Hematopoietic multipotent progenitor cell treated with erythropoietin and hydrocortisone succinate and interleukin-3 and kit ligand, for 15 days (in vitro differentiated cells): Measurements from ENCODE around the gene CEACAM3.

Experiments
- DNase-seq: peaks from one replicate; pipeline ENCODE4 v3.0.0-alpha.2; 2015; ENCODE audit warnings: low spot score

CEACAM3 gene

GRCh38 chr19:41844601-41845000 is 48.2 kb downstream of the CEACAM3 start, which contains the start of gene LYPD4:
LYPD4 (minus strand) TSS chr19:41844683; CDS start chr19:41839285, 5,398 bp downstream.
- no peak for DNase-seq

GRCh38 chr19:41845001-41845050 is 48.4 kb downstream of the CEACAM3 start, which contains the start of gene DMRTC2:
DMRTC2 (plus strand) TSS chr19:41845042; CDS start chr19:41847429, 2,387 bp downstream.
- DNase-seq, result no peak

GRCh38 chr19:41845051-41845590 is 48.7 kb downstream of the CEACAM3 start:
- DNase-seq, result no peak

DNA sequence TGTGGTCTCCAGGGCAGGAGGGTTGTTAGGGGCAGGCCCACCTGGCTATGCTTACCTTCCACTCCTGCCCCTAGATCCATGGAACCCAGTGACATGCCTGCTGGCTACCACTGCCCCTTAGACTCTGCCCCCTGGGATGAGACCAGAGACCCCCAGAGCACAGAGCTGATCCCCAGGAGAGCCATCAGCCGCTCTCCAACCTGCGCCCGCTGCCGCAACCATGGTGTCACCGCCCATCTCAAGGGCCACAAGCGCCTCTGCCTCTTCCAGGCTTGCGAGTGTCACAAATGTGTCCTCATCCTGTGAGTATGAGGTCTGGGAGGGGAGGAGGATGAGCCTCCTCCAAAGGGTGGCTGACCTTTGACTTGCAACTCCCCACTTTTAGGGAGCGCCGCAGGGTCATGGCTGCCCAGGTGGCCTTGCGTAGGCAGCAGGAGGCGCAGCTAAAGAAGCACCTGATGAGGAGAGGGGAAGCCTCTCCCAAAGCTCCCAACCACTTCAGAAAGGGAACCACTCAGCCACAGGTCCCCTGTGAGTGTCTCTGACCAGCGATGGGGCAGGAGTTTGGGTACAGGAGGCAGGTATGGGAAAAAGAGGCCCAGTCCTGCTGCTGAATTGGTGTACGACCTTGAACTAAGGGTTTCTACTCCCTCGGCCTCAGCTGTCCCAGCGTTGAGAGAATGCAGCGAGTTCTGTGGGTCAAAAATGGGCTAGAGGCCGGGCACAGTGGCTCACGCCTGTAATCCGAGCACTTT is 51.1 kb downstream of the CEACAM3 start:
- DNase-seq, result no peak

DNA sequence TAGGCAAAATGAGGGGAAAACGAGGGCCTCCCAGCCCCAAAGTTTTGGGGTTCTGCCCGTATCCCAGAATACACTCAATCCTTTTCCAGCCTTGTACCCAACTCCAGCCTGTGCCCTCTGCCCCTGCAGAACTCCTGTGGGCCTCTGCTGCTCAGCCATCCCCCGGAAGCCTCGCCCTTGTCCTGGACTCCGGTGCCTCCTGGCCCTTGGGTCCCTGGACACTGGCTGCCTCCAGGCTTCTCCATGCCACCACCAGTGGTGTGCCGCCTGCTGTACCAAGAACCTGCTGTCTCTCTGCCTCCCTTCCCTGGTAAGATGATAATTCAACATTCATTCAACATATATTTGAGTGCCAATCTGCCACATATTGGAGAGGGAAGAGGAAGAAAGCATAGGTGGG is 52.3 kb downstream of the CEACAM3 start:
- no peak for DNase-seq

DNA sequence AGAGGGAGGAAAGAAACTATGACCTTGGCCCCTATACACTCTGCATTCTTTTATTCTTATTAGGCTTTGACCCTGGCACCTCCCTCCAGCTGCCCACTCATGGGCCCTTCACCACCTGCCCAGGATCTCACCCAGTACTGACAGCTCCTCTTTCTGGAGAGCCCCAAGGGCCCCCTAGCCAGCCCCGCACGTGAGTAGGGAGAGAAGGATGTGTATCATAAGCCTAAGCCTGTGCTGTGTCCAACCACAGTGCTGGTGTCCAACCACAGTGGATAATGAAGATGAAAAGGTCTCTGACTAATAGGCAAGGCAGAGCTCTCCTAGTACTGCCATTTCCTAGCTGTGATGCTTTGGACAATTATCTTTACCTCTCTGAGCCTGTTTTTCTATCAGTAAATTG is 52.7 kb downstream of the CEACAM3 start:
- DNase-seq, result no peak

DNA sequence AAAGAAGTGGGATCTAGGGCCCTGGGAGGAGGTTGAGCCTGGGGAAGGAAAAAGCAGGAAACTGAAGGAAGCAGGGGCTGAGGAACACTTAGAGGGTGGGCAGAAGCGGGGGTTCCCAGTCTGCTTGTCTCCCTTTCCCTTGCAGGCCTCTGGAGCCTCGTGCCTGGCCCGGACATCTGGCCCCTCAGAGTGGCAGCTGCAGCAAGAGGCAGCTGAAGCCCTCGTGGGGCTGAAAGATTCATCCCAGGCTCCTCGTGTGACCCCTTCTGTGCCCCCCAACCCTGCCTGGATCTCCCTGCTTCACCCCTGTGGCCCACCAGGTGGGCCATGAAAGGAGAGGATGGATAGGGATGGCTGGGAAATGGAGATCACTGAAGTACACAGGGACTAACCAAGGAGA is 54.0 kb downstream of the CEACAM3 start:
- DNase-seq, result no peak

- no peak for DNase-seq
Measured at GRCh38 chr19:41851456-41851855, 55.1 kb downstream of the CEACAM3 start.

GRCh38 chr19:41853344-41853743 is 57.0 kb downstream of the CEACAM3 start:
- no peak for DNase-seq

GRCh38 chr19:41853768-41854167 is 57.4 kb downstream of the CEACAM3 start:
- no peak for DNase-seq

GRCh38 chr19:41859213-41859617 is 62.8 kb downstream of the CEACAM3 start:
- no peak for DNase-seq

DNA sequence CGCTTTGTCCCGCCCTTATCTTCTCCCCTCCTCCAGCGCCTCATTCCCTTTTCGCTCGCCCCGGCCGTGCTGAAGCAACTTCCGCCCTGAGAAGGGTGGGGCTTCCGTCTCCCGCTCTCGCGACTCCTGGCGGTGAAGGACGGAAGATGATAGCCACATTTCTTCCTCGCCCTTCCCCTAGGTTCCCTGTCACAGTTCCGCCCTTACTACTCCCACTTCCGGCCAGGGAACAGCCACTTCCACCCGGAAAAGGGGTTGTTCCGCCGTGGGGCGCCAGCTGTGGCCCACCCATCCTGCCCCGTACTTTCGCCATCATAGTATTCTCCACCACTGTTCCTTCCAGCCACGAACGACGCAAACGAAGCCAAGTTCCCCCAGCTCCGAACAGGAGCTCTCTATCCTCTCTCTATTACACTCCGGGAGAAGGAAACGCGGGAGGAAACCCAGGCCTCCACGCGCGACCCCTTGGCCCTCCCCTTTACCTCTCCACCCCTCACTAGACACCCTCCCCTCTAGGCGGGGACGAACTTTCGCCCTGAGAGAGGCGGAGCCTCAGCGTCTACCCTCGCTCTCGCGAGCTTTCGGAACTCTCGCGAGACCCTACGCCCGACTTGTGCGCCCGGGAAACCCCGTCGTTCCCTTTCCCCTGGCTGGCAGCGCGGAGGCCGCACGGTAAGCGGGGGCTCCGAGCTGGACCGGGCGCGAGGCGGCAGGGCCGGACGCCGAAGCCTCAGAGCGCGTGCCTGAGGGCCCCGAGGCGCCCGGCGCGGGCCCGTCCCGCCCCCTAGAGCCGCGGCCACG is 63.4 kb downstream of the CEACAM3 start, which contains the start of gene RPS19:
RPS19 (plus strand) TSS at position 638 of the 801 bp plus-strand sequence. CDS start 520 bp downstream, outside the sequence.
- peak; percentile 99 for DNase-seq

DNA sequence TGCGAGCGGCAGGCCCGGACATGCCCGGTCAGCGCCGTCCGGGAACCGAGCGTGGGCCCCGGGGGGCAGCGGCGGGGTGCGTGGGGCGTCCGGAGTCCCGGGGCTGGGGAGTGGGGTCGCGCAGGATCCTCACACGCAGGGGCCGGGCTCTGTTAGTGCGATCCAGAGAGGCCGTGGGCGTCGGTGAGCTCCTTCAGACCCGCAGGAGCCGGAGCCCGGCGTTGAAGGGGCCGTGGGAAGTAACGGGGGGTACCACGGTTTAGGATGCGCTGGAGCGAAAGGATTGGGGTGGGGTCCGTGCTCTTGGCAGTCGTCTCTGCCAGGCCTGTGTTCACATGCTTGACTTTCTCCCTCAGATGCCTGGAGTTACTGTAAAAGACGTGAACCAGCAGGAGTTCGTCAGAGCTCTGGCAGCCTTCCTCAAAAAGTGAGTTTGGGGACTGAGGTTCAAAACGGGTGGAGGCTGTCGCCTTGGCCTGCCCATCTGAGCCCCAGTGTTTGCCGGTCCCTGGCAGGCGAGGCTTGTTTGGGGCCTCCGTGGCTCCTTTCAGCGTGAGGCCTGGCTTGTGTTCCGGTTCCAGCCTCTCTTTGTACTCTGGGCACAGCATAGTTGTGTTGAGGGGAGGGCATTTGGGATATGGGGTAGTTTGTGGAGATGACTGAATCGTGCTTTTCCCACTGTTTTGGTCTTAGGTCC is 64.2 kb downstream of the CEACAM3 start:
- peak; percentile 20 for DNase-seq
